ENCODE data around the gene LCA5L.

DNA sequence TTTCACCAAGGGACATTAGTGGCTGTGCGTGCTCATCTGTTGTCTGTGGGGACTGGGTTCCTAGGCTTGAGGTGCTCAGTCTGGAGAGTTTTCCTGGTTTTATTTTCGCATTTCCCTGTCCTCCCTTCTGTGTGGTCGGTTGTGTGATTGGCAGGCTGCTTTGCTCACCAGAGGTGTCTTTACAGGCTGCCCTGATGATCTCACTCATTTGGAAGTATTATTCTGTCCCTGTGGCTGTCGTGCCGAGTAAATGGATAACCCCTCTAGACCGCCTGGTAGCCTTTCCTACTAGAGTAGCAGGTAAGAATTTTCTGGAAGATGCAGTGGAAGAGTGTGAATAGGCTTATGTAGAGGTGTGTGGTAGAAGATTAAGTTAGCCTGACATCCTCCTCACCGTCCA is 52.6 kb downstream of the LCA5L start:
- TF ChIP-seq GATA2 (IDR thresholded peaks at IDR 0.05; ENCODE audit: low read depth, low read length) (no peak), GATA3 (IDR thresholded peaks at IDR 0.05; ENCODE audit: low read depth, low read length) (no peak)
